HG03457 (cell line): ENCODE results near the gene ALPG.
"Not testable (repeated sequence)": the region's sequence is repeated elsewhere in the genome, so short reads cannot be mapped to it uniquely, and the experiment has no call there.

ENCODE experiments used
- ATAC-seq: cut with Tn5 transposase; IDR thresholded peaks from one replicate; pipeline ENCODE4 v1.9.1; 2021; ENCODE audit warnings: moderate number of reproducible peaks; ENCODE audit not compliant: unreplicated experiment

ALPG gene

DNA sequence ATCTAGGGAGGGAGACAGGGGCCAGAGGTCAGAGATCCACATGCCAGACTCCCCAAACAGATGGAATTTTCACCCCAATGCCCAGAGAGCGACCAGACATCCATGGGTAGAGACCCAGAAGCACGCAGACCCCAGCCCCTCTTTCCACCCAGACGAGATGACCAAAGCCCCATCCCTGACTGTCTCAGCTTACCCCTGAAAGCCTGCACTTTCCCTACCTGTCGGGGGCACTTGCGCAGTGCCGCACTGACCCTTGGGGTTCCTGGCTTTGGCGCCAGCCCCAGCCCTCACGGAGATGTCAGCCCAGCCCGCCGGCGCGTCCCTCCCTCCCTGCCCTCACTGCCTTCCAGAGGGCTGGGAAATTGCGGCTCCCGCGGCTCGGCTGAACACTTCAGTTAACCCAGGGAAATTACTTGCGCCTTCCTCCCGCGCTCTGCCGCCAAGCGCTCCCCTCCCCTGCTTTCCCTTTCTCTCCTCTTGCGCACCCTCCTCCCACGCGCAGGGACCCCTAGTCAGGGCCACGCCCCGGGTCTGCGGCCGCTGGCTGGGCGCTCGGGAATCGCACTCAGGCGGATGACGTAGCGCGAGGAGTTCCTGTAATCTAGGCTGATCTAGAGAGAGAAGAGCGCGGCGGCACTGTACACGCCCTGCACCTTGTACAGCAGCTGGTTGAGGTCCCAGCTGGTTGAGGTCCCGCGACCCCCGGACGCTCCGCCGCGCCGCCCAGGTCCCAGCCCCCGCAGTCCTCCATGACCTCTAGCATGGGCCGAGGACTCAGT is 12.0 kb downstream of the ALPG start:
- no peak for ATAC-seq

DNA sequence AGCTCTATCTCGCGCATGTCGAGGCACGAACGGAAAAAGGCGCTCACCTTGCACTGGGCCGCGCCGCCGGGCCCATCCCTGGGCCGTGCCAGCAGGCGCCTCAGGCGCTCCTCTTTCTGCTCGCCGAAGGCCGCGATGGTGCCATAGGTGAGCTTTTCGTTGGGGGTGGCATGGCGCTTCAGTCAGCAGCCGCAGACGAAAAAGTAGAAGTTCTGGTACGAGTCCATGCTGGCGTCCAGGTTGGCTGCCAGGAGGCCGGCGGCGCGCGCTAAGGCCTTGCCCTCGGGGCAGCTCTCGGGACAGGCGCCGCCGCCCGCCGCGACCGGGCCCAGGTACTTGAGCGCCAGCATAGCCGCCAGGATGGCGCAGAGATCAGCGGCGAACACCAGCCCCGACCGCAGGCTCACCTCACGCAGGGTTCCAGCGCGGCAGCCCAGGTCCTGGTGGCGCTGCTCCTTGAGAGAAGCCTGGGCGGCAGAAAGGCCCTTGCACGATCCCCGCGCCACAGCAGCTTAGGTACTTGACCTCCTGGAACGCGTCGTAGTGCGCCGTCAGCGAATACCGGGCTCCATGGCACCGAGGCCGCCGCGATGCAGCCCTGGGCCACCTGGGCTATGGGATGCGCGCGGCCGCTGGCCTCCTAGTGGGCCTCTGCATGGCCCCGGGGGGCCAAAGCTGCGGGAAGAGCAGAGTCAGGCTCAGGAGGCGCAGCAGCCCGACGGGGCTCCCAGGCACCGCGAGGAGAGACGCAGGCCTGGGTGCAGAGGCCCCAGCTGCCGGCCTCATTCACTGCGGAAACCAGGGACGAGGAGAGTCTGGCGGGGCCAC is 12.8 kb downstream of the ALPG start:
- no peak for ATAC-seq

DNA sequence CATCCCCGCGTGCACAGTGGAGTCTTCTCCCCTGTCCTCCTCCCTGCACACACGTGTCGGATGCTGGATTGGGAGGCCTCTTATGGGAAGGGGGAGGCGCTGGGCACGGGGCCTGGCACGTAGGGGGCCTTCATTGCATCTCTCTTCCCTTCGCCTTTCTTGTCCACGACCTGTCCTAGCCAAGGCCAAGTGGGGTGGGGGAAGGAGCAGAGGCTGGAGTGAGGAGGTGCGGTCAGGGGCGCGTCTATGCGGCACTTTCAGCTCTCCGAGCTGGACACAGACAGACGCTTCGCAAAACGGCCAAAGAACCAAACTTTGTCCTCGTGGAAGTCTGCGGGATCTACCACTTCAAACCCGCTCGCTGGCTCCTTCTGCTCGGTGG is 13.4 kb downstream of the ALPG start:
- ATAC-seq: no peak

DNA sequence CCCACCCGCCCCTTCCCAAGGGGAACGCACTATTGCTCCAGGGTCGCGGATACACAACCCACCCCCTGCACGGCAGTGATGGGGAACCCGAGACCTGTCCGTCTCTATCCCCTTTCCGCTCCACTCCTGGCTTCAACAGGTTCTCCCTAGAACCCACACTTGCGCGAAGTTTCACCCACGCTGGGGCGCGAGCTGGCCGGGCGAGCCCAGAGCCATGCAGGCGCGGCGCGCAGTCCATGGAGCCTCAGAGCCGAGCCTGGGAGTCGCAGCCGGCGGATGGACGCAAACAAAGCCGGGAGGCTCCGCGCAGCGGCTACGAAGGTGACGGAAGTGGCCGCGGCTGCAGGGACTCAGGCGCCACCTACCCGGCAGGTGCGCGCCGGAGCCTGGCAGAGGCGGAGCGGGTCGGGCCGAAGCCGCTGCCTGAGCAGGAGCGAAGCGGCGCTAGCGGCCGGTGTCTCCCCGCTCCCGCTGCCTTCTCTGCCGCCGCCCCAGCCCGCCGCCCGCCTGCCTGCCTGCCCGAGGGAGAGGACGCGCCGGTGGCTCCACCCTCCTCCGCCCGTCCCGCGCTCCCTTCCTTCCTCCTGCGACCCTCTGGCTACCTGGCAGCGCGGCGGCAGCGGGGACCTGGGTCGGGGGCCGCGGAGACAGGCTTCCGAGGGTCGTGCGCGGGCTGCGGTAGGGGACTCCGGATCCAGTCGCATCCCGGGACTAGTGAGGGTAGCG is 14.0 kb downstream of the ALPG start:
- no peak for ATAC-seq

DNA sequence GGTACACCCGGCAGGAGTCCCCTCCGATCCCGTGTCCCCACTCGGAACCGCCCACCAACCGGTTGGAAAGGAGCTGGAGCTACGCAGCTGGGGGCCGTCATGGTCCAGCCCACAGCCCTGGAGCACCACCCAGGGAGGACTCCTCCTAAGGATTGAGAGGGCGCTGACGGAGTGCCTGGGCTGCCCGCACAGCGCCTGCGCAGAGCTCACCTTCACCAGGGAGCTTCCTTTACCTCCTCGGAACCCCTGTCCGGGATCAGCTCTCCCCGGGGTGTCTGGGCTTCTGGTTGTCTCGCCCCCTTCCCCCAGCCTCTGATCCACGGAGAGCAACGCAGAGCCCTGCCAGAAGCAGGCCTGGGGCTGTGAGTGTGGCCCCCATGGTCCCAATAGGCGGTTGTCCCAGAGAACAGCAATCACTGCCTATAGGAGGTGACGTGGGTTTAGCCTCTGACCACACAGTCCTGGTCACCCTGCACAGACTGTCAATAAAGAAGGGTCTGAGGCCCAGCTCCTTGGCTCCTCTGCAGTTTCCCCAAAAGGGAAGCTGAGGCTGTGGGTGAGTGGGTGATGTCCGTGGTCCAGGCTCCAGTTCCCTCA is 14.6 kb downstream of the ALPG start:
- ATAC-seq: no peak

DNA sequence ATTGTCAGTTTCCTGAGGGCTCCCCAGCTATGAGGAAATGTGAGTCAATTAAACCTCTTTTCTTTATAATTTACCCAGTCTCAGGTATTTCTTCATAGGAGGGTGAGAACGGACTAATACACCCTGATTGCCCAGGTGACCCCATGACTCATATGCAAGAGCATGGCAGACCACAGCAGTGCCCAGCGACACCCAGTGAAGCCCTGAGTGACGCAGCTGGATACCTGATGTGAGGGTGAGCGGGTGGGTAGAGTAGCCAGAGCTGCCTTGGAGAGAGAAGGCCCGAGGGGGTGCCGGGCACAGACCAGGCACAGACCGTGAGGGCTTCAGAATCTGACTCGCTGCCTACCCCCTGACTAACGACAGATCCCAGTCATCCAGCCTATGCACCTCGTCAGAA is 15.4 kb downstream of the ALPG start:
- no peak for ATAC-seq

DNA sequence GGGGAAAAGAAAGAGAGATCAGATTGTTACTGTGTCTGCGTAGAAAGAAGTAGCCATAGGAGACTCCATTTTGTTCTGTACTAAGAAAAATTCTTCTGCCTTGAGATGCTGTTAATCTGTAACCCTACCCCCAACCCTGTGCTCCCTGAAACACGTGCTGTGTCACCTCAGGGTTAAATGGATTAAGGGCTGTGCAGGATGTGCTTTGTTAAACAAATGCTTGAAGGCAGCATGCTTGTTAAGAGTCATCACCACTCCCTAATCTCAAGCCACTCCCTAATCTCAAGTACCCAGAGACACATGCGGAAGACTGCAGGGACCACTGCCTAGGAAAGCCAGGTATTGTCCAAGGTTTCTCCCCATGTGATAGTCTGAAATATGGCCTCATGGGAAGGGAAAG is 16.4 kb downstream of the ALPG start:
- not testable (repeated sequence) for ATAC-seq

DNA sequence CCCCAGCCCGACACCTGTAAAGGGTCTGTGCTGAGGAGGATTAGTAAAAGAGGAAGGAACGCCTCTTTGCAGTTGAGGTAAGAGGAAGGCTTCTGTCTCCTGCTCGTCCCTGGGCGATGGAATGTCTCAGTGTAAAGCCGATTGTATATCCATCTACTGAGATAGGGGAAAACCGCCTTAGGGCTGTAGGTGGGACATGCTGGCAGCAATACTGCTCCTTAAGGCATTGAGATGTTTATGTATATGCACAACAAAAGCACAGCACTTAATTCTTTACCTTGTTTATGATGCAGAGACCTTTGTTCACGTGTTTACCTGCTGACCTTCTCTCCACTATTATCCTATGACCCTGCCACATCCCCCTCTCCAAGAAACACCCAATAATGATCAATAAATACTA is 16.8 kb downstream of the ALPG start:
- not testable (repeated sequence) for ATAC-seq

DNA sequence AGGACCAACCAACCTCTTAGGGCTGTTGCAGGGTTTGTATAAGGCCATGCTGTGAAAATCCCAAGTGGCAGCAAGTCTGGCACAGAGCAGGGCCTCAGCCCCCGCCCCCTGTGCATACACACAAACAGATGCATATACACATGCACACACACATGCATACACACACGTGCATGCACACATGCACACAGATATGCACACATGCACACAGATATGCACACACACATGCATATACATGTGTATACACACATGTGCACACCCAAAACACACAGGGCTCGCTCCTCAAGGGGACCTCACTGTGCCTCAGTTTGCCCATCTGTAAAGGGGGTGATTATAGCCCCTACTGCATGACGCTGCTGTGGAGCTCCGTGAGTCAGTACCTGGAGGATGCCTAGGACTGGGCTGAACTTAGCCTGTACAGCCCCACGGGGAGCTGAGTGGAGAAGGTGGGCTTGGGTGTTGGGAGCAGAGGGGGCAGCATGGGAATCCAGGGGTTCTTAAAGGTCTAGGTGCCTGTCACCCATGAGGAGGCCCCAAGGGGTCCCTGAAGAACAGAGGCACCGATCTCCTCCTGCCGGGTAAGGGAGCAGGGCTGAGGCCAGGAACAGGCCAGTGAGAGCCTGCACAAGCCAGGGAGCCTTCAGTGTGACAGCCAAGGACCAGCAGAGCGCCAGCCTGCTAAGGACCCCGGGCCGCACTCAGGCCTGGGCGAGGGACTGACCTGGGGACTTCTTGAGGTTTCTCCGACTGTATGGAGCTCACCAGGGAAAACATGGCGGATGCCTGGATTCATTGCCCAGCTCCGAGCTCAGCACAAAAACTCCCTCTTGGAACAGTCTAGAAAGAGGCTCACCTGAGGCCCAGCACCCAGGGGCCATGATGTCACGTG is 25.3 kb downstream of the ALPG start:
- ATAC-seq: no peak

DNA sequence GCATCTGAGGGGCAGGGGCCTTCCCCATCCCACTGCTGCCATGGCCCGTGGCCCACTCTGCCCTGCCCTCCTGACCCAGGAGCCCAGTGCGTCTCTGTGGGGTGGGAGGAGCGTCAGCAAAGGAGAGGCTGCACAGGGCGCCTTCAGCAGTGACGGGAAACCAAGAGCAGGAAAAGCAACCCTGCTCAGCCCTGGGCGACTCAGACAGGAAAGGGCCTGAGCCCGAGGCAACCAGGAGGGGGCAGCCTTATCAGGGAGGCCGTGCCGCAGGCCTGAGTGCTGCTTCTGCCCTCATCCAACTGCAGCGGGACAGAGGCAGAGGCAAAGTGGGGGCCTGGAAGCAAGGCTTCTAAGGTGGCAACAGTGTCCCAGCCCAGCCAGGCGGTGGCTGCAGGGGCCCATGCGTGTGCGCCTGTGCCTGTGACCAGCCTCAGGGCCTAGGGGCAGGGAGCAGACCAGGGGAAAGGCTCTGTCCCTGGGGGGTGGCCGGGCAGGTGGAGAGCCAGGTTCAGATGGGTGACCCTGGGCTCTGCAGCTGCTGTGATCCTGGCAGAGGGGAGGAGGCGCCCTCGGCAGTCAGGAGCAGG is 26.0 kb downstream of the ALPG start:
- ATAC-seq: no peak

DNA sequence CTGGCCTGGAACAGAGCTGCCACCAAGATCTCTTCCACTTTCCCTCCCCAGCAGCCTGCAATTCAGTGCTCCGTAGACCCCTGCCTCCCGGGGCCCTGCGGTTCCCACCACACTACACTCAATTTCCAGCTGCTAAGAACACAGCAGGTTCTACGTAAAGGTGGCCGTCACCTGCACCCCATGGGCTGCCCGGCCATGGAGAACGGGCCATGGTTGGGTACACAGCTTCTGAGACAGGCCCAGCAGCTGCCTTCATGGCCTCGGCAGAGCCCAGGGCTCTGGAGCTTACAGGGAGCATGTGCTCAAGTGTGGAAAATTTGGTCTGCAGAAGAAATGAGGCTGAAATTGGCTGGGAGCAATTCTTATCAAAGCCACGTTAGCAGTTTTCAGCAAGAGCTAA is 27.0 kb downstream of the ALPG start:
- not testable (repeated sequence) for ATAC-seq

DNA sequence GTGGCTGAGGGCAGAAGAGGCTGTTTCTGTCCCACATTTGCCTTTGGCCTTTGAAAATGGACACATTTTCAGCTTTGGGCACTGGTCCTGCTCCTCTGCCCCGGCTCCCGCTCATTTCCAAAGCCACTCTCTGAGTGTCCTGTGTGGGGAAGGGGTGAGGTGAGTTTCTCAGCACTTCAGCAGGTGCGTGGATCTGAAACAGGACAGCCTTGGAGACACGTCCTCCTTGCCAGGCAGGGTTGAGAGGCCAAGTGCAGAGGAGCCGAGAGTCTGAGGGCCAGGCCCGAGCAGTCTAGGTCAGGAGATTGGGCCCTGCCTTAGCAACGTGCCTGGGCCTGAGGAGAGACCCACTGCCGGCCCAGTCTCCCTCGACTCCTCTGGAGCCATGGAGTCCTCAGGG is 27.4 kb downstream of the ALPG start:
- ATAC-seq: no peak

DNA sequence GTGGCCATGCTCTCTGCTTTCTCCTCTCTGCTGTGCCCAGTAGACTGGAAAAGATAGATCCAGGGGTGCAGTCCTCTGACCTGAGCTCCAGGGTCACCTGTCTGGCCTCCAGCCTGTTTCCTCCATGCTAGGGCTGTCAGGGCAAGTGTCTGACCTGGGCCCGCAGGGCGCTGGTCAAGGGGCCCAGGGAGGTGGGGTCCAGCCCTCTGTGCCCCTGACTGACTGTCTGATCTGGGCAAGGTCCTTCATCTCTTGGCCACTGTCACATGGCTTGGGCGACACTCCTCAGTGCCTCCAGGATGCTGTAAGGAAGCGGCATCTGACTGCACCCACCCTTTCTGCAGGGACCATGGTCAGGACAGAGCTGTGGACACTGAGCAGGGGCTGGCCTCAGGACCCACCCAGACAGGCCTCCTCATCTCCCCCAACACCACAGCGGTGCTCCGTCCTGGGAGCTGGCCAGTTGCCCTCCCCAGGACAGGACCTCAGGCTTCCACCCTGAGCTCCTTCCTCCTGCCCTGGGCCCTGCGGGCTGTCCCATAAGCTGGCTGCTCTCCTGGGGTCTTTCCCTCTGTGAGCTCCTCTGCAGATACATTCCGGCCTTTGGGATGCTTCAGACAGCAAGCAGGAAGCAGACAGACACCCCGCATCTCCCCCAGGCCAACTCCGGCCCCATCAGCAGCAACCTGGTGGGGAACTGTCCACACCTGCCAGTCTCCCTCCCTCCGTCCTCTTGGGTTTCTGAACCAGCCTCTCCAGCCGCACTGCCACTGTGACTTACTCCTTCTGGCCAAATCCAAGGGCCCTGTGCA is 28.1 kb downstream of the ALPG start:
- no peak for ATAC-seq

DNA sequence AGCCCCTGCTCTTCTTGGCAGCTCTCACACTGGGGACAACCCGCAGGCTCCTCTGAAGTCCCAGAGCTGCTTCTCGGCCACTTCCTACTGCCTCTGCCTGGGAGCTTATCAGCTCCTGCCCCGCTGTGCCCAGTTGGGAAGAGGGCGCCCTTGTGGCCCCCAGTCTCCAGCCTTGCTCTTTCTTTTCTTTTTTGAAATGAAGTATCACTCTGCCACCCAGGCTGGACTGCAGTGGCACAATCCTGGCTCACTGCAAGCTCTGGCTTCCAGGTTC is 28.7 kb downstream of the ALPG start:
- no peak for ATAC-seq

DNA sequence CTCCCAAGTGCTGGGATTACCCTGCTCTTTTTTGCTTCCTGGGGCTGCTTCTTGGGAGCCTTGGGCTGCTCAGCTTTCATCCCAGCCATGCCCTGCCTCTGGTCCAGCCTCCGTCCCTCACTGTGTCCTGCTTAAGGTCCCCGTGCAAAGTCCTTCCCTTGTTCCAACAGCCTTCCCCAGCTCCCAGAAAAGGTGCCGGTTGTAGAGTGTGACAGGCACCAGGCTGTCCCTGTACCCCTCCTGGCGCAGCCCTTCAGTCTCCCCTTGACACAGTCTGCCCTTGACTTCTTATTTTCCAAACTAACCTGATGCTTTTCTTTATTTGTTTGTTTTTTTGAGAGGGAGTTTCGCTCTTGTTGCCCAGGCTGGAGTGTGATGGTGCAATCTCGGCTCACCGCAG is 29.2 kb downstream of the ALPG start:
- no peak for ATAC-seq

DNA sequence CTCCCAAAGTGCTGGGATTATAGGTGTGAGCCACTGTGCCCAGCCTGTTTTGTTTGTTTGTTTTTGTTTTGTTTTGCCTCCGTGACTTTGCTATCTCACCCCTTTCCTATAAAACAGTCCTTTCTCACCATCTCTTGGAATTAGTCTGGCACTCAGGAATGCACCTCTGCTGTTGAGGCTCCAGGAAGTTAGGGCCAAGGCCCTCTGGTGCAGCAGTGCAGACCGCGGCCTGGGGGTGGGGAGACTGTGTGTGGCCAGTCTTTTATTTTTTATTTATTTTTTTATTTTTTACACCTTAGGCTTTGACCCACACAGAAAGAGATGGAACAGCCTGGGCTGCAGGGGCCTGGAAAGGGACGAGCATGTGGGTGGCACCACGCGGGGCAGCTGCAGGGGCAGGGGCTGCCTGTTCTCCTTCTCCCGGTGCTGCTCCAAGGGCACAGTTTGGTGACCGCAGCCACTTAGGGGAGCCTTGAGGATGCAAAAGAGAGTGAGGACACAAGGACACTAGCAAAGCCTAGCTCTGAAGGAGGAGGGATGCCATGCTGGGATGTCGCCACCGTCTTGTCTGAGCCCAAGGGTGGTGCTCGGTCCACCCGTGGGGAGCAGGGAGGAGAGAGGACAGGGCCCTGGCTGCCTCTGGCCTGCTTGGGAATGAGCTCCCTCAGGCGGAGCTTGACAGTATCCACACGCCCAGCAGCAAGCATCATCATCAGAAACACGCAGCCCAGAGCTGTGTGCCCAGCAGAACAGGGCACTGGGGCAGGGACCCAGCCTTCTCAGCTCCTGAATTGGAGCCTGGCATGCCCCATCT is 29.9 kb downstream of the ALPG start:
- no peak for ATAC-seq

DNA sequence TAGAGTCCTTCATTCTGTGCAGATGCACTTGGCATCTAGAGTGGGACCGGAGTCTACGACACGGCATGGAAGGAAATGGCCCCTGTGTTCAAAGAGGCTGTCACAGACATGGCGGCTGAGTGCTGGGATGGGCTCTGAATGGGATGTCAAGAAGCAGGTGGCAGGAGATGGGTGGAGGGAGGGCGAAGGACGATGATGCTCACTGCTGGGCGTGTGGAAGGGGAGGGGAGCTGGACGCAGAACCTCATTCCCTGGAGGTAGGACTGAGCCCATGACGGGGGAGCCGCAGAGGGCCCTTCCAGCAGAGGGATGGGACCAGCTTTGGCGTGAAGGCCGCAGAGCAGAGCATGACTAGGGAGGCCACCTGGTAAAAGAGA is 30.5 kb downstream of the ALPG start:
- ATAC-seq: no peak

DNA sequence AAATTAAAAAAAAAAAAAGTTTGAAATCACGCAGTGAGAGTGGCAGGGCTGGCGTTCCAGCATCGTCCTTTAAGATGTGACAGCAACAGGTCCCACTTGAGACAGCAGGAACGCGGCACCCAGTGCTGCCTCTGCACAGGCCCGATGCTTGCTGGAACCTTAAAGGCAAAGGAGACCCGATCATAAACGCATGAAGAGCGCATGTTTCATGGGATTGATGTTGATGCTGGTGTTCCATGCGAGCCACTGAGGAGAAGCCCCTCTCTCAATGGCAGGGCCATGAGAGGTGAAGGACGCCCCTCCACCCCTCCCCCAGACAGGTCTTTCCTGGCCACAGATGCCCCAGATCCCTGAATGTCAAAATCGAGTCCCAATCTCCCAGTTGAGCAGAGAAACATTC is 31.4 kb downstream of the ALPG start:
- ATAC-seq: no peak
